Measurements from ENCODE around the gene KLHDC7B. TPM values are rescaled to one million over a fixed set of nuclear protein-coding genes. Genes with fewer than 3 reads are reported as not detected.

KLHDC7B gene
- total and polyA plus RNA-seq, 2 of the 13 experiments (the other 11 are each of a cell fraction or from before 2014, with no cell fraction given) = 0.11 TPM; not detected in 1

GRCh38 chr22:50586416-50586815 lies 40.7 kb downstream of the KLHDC7B start:
- no TSS peak for BruUV-seq (replicated peaks)
- H3K27me3 ChIP-seq (ENCODE audit: control insufficient read depth in 1 of 2, insufficient read depth in 2 of 2, low read length in 2 of 2) = no peaks in the 10 kb centered on the region

More at GRCh38 chr22:50586416-50586815, 40.7 kb downstream of the KLHDC7B start:
- Histone ChIP-seq H3K9ac (ENCODE audit: insufficient read depth, low read depth, low read length) (no peak overlapping the region), H3K9me3 (ENCODE audit: low read length) (no peaks in the 10 kb centered on the region), H2AFZ (ENCODE audit: low read length) (no peak overlapping the region), H3K36me3 (replicated peaks in 1 of 2; ENCODE audit: control insufficient read depth in 1 of 2, insufficient read depth in 2 of 2, low read length in 2 of 2) (no peaks in the 10 kb centered on the region), H3K4me2 (ENCODE audit: low read depth, low read length) (no peak overlapping the region), H3K79me2 (ENCODE audit: insufficient read depth, low read length) (no peaks in the 10 kb centered on the region), H3K4me3 (replicated peaks in 1 of 3; ENCODE audit: insufficient read depth in 1 of 3, low read depth in 2 of 3, low read length in 3 of 3) (no peak overlapping the region), H3K4me1 (ENCODE audit: insufficient read depth, low read length) (peaks cover 26% of the 10 kb centered on the region), H3K27ac (ENCODE audit: extremely low read length, insufficient read depth, low read length) (no peak overlapping the region), H4K20me1 (ENCODE audit: insufficient read depth, low read length) (no peaks in the 10 kb centered on the region)
- 85% methylated on average over 4 of the region's 5 CpGs for WGBS (ENCODE audit: low lambda C conversion rate)
- TF ChIP-seq FOXP1 (IDR thresholded peaks at IDR 0.05) (no peak), FOXP1 (CRISPR knock-in tag; IDR thresholded peaks at IDR 0.05) (no peak), PAXIP1 (CRISPR knock-in tag; conservative IDR thresholded peaks at IDR 0.05) (no peak), ZBTB26 (CRISPR knock-in tag; IDR thresholded peaks at IDR 0.05; ENCODE audit: borderline replicate concordance) (no peak)
- DNase-seq (ENCODE audit: low spot score) (no peak), ATAC-seq (no peak), FAIRE-seq (no peak)
- POLR2A ChIA-PET = no interaction called here
- intact Hi-C loops (cut with micrococcal nuclease; ENCODE audit: unreplicated experiment) = no loop called here
- in situ Hi-C loops (cut with HindIII; ENCODE audit: extremely low pct_ligation_motif_present, low pct_unique_long_range_greater_than_20kb) = no loop called here
- CTCF ChIA-PET (ENCODE audit: low intra/inter-chr PET ratio, low total read pairs) = no interaction called here
